Activated gamma-delta T cell treated with Interleukin-2 at 50 U/mL for 16 hours (primary cell): ENCODE results near the gene EPHA7.

ENCODE experiments used
- DNase-seq: peaks from one replicate; pipeline ENCODE4 v3.0.0-alpha.2; 2020

EPHA7 gene

DNA sequence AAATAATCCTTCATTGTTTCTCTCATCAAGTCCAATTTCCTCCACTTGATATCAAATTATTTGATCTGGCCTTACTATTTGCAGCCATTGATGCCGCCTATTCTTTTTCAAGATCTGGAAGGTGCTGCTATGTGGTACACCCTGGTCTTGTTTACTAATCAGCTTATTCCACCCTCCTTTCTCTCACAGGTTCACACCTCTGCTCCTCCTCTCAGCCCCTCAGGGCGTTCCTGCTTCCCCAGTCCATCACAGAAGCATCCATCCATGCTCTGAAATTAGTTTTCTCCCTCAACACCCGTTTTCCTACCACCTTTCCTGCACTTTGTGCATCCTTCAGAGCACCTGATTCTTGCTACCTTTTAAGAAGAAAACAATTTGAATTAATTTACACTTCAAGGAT lies 183.6 kb downstream of the EPHA7 start:
- DNase-seq = no peak

DNA sequence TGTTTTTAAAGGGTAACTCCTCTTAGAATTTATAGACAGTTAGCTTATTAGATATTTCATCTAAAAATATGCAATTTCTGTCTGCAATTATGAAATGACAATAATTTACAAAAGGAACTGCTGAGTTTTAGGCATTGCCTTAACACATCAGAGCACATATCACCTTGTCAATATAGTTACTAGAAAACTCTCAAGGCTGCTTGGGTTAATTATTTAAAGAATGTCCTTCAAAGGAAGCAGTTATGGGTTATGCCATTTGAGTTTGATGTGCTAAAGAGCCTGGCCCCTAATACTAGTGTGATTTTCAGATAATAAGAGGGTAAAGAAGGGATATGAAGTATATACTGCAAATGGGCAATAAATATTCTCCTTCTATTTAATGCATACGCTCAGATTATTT lies 192.5 kb downstream of the EPHA7 start:
- no peak for DNase-seq

DNA sequence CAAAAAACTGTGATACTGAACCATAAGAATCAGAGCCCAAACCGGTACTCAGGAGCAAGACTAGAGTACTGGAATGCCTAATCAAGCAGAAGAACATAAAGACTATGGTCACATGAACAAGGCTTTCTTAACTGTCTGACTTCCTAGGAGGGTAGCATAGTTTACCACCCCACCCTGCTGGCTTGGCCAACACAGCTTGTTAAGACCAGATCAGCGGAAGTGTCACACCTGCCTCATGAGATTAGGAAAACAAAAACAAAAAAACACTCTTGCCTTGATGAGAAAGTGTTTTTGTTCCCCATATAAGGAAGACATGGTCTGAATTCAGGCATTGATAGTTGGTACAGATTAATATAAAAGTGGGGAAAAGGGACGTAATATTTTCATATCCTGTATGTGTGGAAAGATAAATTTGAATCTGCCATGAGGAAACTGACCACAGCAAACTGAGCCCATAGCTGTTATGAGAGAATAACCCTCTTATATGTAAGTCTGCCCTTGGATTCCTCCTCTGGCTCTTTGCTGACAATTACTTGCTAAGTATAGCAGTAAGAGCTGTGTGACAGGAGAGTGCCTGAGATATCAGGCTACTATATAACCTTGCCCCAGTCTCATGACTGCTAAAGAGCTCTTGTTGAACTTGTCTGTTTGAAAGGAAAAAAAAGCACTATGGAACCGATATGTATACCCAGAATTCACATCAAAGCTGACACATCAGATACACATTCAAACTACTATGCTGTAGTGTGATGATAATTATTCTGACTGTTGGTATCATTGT lies 197.1 kb downstream of the EPHA7 start:
- DNase-seq = no peak

DNA sequence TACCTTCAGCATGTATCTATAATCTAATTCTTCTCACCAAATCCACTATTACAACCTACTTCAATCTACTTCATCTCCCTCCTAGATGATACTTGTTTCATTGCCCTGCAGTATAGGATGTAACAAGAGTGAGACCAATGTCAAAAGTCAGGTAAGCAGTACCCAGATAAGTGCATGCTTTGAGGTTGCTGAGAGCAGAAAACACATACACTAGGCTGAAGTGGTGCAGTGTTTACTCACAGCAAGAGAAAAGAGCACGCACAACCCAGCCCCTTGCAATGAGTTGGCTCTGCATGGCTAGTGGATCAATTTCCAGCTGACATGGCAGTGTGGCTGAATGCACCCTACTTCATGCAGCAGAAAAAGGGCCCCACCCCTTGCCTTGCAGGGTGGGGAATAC lies 199.9 kb downstream of the EPHA7 start:
- DNase-seq = no peak

GRCh38 chr6:93218096-93218495 lies 201.3 kb downstream of the EPHA7 start:
- DNase-seq = no peak

GRCh38 chr6:93213028-93213427 lies 206.3 kb downstream of the EPHA7 start:
- DNase-seq = no peak

DNA sequence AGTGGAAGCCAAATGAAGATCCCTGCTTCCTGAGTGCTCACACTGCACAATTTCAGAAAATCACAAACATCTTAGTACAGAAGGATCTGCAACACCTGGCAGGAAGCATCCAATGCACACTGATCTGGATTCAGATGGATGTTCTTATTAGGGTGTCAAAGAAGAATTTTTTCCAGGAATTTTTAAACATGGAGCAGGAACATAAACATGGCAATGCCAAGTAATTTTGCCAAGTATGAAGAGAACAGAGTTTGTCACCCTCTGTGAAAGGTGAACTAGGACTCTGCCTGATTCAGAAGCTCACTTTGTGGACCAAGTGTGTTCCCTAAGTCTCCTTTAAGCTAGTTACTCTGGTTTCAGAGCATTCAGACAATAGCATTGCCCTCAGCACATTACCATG lies 208.5 kb downstream of the EPHA7 start:
- no peak for DNase-seq

GRCh38 chr6:93209358-93209757 lies 210.0 kb downstream of the EPHA7 start:
- no peak for DNase-seq

- DNase-seq = no peak
Observed at GRCh38 chr6:93196406-93196970, 222.9 kb downstream of the EPHA7 start.

- DNase-seq = no peak
Observed at GRCh38 chr6:93194480-93194879, 224.9 kb downstream of the EPHA7 start.

GRCh38 chr6:93193868-93194267 lies 225.5 kb downstream of the EPHA7 start:
- DNase-seq = no peak
